Hepatic stellate cell (primary cell): ENCODE measurements around the gene STARD13.

Experiments
- DNase-seq: peaks from one replicate; pipeline ENCODE4 v3.0.0; 2011; ENCODE audit warnings: low spot score

STARD13 gene

GRCh38 chr13:33310245-33311038 lies 24.9 kb upstream of the STARD13 start:
- DNase-seq = no peak

GRCh38 chr13:33308863-33309262 lies 23.3 kb upstream of the STARD13 start:
- no peak for DNase-seq

GRCh38 chr13:33307843-33308242 lies 22.3 kb upstream of the STARD13 start:
- DNase-seq = no peak

DNA sequence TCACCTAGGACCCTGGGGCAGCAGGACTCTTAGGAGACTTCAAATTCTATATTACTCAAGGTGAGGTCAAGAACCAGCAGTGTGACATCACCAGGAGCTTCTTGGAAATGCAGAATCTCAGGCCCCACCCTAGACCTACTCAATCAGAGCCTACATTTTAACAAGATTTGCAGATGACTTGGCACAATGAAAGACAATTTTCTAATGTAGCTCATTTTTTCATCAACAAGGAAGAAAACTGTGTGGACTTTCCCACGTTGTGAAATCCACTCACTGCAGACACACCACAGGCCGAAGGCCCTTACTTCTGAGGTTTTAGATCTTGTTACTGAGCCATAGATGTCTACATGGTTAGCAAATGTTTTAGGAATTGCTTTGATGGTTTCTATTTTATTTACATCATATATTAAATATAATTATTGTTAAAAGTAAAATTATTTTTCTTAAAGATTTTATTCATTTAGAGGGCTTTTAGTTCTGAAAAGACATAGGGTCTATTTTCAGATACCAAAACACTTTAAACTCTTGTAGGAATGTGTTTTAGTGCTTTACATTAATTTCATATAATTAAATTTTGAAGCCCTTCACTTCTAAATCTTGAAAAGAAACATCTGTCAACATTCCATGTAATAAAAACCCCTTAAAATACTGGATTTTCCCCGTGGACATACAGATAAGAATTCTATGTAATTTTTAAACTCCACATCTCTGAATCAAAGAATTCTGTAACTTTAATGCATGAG lies 18.5 kb upstream of the STARD13 start:
- no peak for DNase-seq

DNA sequence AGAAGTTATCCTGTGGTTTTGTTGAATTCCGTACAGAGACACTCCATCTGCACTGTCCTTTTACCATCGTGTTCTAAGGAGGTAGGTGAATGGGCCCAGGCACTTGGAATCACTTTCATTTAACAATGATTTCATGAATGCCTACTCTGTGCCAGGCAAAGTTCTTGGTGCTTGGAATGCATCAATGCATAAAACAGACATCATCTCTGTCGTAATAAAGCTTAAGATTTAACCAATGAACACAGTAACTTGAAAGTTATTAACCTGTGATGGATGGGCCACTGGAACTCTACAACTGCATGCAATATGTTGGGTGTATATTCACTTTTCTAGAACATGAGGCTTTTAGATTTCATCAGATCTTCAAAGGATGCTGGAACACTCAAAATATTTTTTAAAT lies 14.1 kb upstream of the STARD13 start:
- DNase-seq = no peak

- no peak for DNase-seq
Measured at GRCh38 chr13:33296793-33297425, 11.4 kb upstream of the STARD13 start.

- no peak for DNase-seq
Measured at GRCh38 chr13:33292712-33293111, 7.2 kb upstream of the STARD13 start.

DNA sequence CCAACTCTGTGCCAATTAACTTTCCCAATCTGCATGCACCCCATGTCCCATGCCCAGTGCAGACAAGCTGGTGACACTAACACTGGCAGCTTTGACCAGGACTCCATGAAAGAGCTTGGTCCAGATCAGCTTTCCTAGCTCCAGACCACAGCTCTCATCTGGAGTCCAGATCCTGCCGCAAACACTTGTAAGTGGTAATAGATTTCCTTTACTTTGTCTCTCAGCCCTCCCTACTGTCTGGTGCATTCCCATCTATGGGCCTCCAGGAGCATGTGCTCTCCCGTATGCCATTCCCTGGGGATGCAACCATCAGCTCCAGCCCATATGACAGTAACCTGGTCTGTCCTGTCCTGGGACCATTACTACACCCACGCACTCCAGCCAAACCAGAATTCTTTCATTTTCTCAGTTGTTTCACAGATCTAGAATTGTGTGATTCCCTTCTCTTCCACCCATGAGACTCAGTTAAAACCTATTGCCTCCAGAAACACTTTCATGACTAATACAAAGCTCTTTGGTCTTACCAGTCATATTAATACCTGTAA lies 4.9 kb upstream of the STARD13 start:
- DNase-seq = no peak

- no peak for DNase-seq
Measured at GRCh38 chr13:33289966-33290365, 4.4 kb upstream of the STARD13 start.

DNA sequence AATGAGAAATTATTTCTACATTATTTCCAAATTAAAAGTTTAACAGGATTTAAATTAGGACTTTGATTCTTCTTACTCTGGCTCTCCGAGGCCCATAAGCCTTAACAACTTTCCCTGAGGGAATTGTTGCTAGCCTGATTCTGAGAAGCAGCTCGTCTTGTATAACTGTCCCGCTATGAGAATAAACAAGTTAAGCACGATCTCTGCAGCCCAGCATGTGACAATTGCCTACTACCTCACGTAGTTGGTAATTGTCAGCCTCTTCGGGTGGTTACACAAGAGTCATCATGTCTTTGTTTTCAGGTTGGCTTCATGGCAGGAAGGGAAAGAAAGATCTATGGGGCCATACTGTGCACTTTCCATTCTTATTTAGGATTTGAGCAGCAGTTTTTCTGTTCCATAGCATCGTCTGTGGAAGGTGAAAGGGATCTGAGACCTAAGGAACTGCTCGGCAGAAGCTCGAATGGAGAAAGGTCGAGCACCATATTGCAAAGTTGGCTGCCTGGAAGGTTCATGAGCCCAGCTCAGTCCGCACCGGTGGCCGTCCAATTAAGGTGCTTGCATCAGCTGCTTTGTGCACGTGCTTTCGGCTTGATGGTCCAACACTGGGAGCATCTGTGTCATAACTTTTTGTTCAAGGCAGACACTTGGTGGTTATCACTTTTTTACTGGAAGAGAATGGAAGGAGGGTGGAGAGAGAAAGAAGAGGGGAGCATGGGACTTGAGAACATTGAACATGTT lies 1.8 kb upstream of the STARD13 start:
- DNase-seq = no peak

- DNase-seq = no peak
Measured at GRCh38 chr13:33286128-33286527, 573 bp upstream of the STARD13 start.

- DNase-seq = no peak
Measured at GRCh38 chr13:33284916-33285315, 639 bp downstream of the STARD13 start.

- no peak for DNase-seq
Measured at GRCh38 chr13:33284031-33284430, 1.5 kb downstream of the STARD13 start.

DNA sequence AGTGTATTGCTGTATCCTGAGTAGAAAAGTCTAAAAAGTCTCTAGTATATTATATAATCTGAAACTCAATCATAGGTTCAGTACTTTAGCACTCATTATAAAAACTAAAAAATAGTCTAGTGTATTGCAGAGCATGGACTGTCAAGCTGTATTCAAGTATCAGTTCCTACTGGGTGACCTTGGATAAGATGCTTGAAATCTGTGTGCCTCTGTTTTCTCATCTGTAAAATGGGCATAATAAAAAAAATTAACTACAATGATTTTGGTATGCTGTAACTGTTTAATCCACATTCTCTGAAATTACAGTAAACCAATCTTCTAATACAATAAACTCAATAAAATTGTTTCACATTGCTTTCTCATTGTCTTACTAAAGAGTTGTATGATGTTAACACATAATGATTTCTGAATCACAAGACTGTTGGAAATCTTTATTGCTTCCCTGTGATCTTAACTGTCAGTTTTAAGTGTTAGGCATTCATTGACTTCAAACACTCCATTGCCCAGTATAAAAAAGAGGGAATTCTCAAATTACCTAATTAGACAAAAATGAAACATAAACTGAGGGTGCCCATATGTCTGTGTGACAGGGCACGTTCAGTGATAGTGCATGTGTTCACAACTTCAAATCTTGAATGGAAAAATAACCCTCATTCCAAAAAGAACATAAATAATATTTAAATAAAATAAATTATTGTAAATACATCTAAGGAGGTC lies 2.2 kb downstream of the STARD13 start:
- no peak for DNase-seq

- DNase-seq = no peak
Measured at GRCh38 chr13:33281951-33282595, 3.5 kb downstream of the STARD13 start.

DNA sequence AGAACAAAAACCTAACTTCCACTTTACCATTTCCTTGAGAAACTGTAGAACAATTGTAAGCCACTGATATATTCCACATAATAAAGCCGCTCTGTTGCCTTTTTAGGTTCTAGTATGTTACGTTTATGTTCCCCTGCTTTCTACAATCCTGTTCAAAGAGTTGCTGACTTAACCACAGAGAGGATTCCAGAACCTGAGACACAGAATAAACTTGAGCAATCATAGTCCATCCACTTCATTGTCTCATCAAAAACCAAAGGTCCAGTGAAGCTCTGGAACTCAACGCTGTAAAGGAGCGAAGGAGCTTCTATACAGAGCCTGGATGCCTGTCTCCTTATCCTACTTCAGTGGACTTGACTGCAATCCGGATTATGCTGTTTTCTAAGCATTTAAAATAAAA lies 4.6 kb downstream of the STARD13 start:
- DNase-seq = no peak

DNA sequence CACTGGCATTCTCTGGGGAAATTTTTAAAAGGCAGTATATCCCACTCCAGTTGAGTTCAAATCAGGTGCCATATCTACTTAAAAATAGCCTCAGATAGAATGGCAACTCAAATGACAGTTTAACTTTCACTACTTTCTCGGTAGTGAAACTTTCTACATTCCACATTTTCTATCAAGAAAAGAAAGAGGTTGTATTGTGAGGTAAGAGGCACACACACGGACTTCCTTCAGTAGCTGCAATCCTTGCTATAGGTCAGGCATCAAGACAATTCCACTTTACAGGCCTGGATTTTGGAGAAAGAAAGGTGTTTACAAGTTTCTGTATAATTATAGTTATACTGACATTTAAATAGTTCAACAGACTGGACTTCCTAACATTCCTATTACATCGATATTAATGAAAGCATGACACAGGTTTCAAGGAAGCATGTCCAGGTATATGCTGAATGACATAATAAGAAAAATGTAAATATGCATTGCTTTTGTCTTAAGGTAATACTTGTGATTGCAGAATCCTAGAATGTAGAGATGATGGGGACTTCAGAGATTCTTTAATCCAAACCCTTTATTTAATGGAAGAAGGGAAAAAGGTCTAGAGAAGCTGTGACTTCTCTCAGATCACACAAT lies 5.2 kb downstream of the STARD13 start:
- no peak for DNase-seq

- no peak for DNase-seq
Measured at GRCh38 chr13:33279414-33280278, 5.9 kb downstream of the STARD13 start.

DNA sequence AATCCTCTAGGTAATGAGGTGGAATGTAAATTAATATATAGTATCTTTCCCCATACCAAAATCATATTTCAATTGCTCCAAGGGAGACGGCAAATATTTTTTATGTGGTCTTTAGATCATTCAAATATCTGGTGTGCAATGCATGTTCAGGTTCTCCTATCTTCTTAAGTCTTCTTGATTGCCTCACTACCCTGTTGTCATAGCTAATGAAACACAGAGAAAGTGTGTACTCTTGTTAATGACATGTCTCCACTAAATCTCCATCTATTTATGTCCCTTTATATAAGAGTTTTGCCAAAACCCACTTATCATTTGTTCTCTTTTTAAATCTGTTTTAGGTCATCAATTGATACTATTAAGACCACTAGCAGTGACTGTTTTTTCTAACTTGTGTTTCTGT lies 6.6 kb downstream of the STARD13 start:
- DNase-seq = no peak
